Measurements from ENCODE around the gene ANGEL2. TPM values are rescaled to one million over a fixed set of nuclear protein-coding genes. Genes with fewer than 3 reads are reported as not detected.

Gene ANGEL2
- total and polyA plus RNA-seq, 7 experiments from 2014 or later, result 22.2 to 96.5 (median 63.4) TPM

DNA sequence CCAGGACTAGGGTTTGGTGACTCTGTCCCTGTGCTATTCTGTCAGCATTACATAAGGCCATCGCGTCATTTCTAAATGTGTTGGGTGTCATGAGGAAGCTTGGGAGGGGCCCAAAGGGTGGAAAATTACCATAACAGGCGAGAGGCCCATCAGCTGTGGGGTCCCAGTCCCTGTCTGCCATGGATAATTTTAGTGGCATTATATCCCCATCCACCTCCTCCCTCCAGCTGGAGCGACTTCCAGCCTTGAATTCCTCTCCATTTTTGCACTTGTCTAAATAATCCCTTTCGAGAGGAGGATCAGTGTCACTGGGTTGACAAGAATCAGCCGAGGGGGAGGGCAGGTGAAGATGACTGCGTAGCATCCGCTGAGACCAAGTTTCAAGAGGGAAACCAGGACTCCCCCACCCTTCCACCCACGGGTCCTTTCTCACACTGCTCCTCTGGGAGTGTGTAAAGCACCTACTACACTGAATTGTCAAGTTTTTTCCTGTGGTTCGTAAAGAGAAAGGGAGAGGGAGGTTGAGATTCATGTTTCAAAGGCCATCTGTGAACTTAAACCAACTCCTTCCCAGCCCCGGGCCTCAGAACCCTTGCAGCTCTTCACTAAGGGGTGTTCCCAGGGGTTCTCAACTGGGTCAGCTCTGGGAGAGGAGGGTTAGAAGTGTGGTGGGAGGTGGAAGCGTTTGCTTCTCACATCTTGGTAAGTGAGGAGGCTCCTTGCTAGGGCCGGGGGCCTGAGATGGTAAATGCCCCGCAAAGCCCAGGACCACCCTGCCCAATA lies 36.1 kb downstream of the ANGEL2 start:
- H3K4me3 ChIP-seq (ENCODE audit: low read length), result no peak overlapping the region
- H3K27ac Mint-ChIP-seq, result peak overlapping the region in 1 of 9 donors; percentile 4
- no peak overlapping the region for H3K27ac ChIP-seq (ENCODE audit: low read depth, low read length)

DNA sequence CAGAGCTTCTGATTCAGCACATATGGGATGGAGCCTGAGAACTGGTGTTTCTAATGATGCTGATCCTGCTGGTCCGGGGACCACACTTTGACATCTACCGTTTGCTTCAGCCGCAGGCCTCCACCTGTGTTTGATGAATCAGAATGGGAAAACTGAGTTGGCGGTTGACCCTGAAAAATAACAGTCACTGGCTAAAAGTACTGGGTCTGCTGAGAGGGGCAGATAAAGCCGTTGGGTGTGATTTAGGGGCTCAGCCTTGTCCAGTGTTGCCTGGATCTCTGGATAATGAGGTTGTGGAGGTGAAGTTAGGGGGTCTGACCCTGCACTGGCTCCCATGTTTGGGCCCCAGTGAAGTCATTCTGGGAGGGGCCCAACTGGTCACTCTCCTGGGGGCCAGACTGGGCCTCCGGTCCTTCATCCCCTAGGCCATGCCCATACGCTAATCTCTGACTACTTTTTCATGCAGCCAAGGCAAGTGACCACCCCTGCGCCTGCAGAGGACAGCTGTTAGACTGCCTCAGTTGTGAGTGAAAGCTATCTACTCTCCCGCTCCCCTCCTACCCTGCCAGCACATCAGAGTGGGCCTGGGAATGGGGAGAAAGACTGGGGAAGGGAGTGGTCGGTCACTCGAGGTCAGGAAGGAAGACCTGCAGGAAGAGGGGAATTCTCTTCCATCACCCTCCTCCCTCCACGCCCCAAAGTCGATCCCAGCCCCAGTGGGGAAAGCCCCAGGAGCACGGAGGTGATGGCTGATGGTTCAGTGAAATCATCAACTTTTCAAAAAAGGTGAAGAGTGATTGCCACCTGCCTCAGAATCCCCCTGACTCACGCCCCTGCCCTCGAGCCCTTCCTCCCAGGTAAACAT lies 37.7 kb downstream of the ANGEL2 start:
- no peak overlapping the region for H3K4me3 ChIP-seq (ENCODE audit: low read length)
- Mint-ChIP-seq H3K27ac (no peak overlapping the region), H3K9me3 (no peaks in the 10 kb centered on the region), H3K36me3 (no peaks in the 10 kb centered on the region), H3K4me1 (peaks cover 0 to 8% (median 6%) of the 10 kb centered on the region in 7 donors), H3K27me3 (peaks cover 0 to 10% (median 4%) of the 10 kb centered on the region in 5 donors), H3K4me3 (no peak overlapping the region)
- no peak overlapping the region for H3K27ac ChIP-seq (ENCODE audit: low read depth, low read length)
- ChIA-PET POLR2A (no interaction called here), CTCF (no interaction called here)
- ATAC-seq (no peak), DNase-seq (no peak)
- H3K4me1 ChIP-seq (ENCODE audit: control insufficient read depth in 2 of 2, insufficient read depth in 2 of 2, low read length in 2 of 2), result no peaks in the 10 kb centered on the region
- H3K36me3 ChIP-seq (ENCODE audit: control insufficient read depth in 2 of 3, insufficient read depth in 3 of 3, low read length in 3 of 3), result no peaks in the 10 kb centered on the region
- intact Hi-C loops (cut with micrococcal nuclease), result no loop called here
- no peaks in the 10 kb centered on the region for H3K27me3 ChIP-seq (ENCODE audit: control insufficient read depth in 2 of 2, insufficient read depth in 2 of 2, low read length in 2 of 2)
- H3K9me3 ChIP-seq (ENCODE audit: control insufficient read depth in 2 of 3, low read length in 3 of 3), result no peaks in the 10 kb centered on the region

More for the DNA sequence above, 36.1 kb downstream of the ANGEL2 start:
- Mint-ChIP-seq H3K27me3 (peaks cover 0 to 6% (median 4%) of the 10 kb centered on the region in 5 donors), H3K4me1 (peaks cover 0 to 8% (median 6%) of the 10 kb centered on the region in 7 donors), H3K9me3 (no peaks in the 10 kb centered on the region), H3K36me3 (no peaks in the 10 kb centered on the region), H3K4me3 (no peak overlapping the region)
- intact Hi-C loops (cut with micrococcal nuclease), result no loop called here
- ChIA-PET POLR2A (no interaction called here), CTCF (no interaction called here)
- no peaks in the 10 kb centered on the region for H3K36me3 ChIP-seq (ENCODE audit: control insufficient read depth in 2 of 3, insufficient read depth in 3 of 3, low read length in 3 of 3)
- H3K9me3 ChIP-seq (ENCODE audit: control insufficient read depth in 2 of 3, low read length in 3 of 3), result no peaks in the 10 kb centered on the region
- no peaks in the 10 kb centered on the region for H3K4me1 ChIP-seq (ENCODE audit: control insufficient read depth in 2 of 2, insufficient read depth in 2 of 2, low read length in 2 of 2)
- DNase-seq, result peak in 1 of 9 donors; percentile 31
- no peaks in the 10 kb centered on the region for H3K27me3 ChIP-seq (ENCODE audit: control insufficient read depth in 2 of 2, insufficient read depth in 2 of 2, low read length in 2 of 2)
- ATAC-seq, result no peak

DNA sequence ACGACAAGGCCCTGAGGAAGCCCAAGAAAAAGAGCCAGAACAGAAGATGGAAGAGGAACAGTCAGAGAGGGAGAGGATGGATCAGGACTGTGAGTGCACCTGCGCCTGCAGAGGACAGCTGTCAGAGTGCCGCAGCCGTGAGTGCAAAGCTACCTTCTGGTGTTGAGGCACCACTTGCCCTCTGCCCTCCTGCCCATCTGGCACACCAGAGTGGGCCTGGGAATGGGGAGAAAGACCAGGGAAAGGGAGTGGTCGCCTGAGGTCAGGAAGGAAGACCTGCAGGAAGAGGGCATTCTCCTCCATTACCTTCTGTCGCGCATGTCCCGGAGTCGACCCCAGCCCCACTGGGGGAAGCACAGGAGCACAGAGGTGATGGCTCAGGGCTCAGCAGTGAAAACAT lies 39.1 kb downstream of the ANGEL2 start:
- Histone ChIP-seq H3K36me3 (ENCODE audit: control insufficient read depth in 2 of 3, insufficient read depth in 3 of 3, low read length in 3 of 3) (no peaks in the 10 kb centered on the region), H3K27ac (ENCODE audit: low read depth, low read length) (no peak overlapping the region), H3K9me3 (ENCODE audit: control insufficient read depth in 2 of 3, low read length in 3 of 3) (no peaks in the 10 kb centered on the region), H3K4me1 (ENCODE audit: control insufficient read depth in 2 of 2, insufficient read depth in 2 of 2, low read length in 2 of 2) (no peaks in the 10 kb centered on the region), H3K4me3 (ENCODE audit: low read length) (no peak overlapping the region), H3K27me3 (ENCODE audit: control insufficient read depth in 2 of 2, insufficient read depth in 2 of 2, low read length in 2 of 2) (no peaks in the 10 kb centered on the region)
- H3K27me3 Mint-ChIP-seq, result peaks cover 0 to 13% (median 4%) of the 10 kb centered on the region in 5 donors
- DNase-seq, result no peak
- POLR2A ChIA-PET, result no interaction called here
- H3K4me1 Mint-ChIP-seq, result peaks cover 0 to 6% (median 2%) of the 10 kb centered on the region in 7 donors
- intact Hi-C loops (cut with micrococcal nuclease), result no loop called here
- H3K27ac Mint-ChIP-seq, result no peak overlapping the region
- ATAC-seq, result no peak
- CTCF ChIA-PET, result no interaction called here
- H3K36me3 Mint-ChIP-seq, result no peaks in the 10 kb centered on the region
- H3K4me3 Mint-ChIP-seq, result no peak overlapping the region
- no peaks in the 10 kb centered on the region for H3K9me3 Mint-ChIP-seq

- ATAC-seq (no peak), DNase-seq (peak in 1 of 9 donors; percentile 13)
- Mint-ChIP-seq H3K36me3 (no peaks in the 10 kb centered on the region), H3K4me3 (no peak overlapping the region), H3K4me1 (peaks cover 0 to 6% (median 0%) of the 10 kb centered on the region in 7 donors), H3K27me3 (peaks cover 0 to 13% (median 2%) of the 10 kb centered on the region in 5 donors), H3K9me3 (no peaks in the 10 kb centered on the region), H3K27ac (peak overlapping the region in 1 of 9 donors; percentile 35)
- H3K36me3 ChIP-seq (ENCODE audit: control insufficient read depth in 2 of 3, insufficient read depth in 3 of 3, low read length in 3 of 3), result no peaks in the 10 kb centered on the region
- H3K9me3 ChIP-seq (ENCODE audit: control insufficient read depth in 2 of 3, low read length in 3 of 3), result no peaks in the 10 kb centered on the region
- no peaks in the 10 kb centered on the region for H3K27me3 ChIP-seq (ENCODE audit: control insufficient read depth in 2 of 2, insufficient read depth in 2 of 2, low read length in 2 of 2)
- POLR2A ChIA-PET, result no interaction called here
- no peaks in the 10 kb centered on the region for H3K4me1 ChIP-seq (ENCODE audit: control insufficient read depth in 2 of 2, insufficient read depth in 2 of 2, low read length in 2 of 2)
- CTCF ChIA-PET, result no interaction called here
- no peak overlapping the region for H3K27ac ChIP-seq (ENCODE audit: low read depth, low read length)
- intact Hi-C loops (cut with micrococcal nuclease), result no loop called here
- H3K4me3 ChIP-seq (ENCODE audit: low read length), result no peak overlapping the region
Observed at GRCh38 chr1:212975111-212975918, 40.4 kb downstream of the ANGEL2 start.

DNA sequence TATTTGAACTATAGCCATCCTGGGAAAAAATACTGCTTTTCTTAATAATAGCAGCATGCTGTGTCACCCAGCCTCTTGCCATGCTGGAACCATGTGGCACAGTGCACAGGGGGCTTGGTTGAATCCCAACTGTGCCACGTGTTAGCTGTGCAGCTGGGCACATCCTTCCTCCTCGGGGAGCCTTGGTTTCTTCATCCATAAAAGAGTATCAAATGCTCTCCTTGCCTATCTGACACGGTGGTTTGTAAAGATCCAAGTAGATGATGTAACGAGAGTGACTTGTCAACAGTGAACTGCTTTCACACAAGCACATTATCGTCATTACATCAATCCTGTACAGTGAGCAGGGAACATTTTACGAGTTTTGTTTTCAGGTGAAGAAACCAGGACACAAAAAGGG lies 41.0 kb downstream of the ANGEL2 start:
- DNase-seq (peak in 1 of 9 donors; percentile 8), ATAC-seq (no peak)
- Histone ChIP-seq H3K9me3 (ENCODE audit: control insufficient read depth in 2 of 3, low read length in 3 of 3) (no peaks in the 10 kb centered on the region), H3K27ac (ENCODE audit: low read depth, low read length) (no peak overlapping the region), H3K36me3 (ENCODE audit: control insufficient read depth in 2 of 3, insufficient read depth in 3 of 3, low read length in 3 of 3) (no peaks in the 10 kb centered on the region), H3K4me1 (ENCODE audit: control insufficient read depth in 2 of 2, insufficient read depth in 2 of 2, low read length in 2 of 2) (no peaks in the 10 kb centered on the region), H3K27me3 (ENCODE audit: control insufficient read depth in 2 of 2, insufficient read depth in 2 of 2, low read length in 2 of 2) (no peaks in the 10 kb centered on the region), H3K4me3 (ENCODE audit: low read length) (no peak overlapping the region)
- H3K4me3 Mint-ChIP-seq, result no peak overlapping the region
- H3K27me3 Mint-ChIP-seq, result peaks cover 0 to 18% (median under 1%) of the 10 kb centered on the region in 5 donors
- H3K9me3 Mint-ChIP-seq, result no peaks in the 10 kb centered on the region
- no peak overlapping the region for H3K27ac Mint-ChIP-seq
- peaks cover 0 to 6% (median 0%) of the 10 kb centered on the region in 7 donors for H3K4me1 Mint-ChIP-seq
- H3K36me3 Mint-ChIP-seq, result no peaks in the 10 kb centered on the region
- intact Hi-C loops (cut with micrococcal nuclease), result no loop called here
- ChIA-PET CTCF (interaction anchor here (0.6 kb wide), 1 partner anchor 289 kb away, joined by 3 read pairs; no protein-coding TSS in a partner anchor), POLR2A (no interaction called here)

DNA sequence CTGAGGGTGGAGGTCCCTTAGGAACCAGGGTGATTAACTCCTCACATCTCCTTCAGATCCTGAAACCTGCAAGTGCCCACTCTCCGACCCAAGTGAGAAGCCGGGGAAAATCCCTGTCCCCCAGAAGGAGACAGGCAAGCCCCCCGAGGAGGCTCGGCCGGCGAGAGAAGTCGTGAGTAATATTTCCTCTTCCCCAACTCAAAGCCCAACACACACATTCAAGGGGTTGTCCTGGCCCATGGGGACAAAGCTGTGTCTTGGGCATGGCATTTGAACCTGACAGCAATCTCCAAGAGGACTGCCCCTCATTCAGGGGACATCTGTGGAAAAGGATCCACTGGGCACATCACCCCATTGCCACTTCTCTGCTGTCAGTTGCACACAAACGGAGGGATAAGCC lies 41.8 kb downstream of the ANGEL2 start:
- ATAC-seq (no peak), DNase-seq (no peak)
- Histone ChIP-seq H3K27ac (ENCODE audit: low read depth, low read length) (no peak overlapping the region), H3K9me3 (ENCODE audit: control insufficient read depth in 2 of 3, low read length in 3 of 3) (no peaks in the 10 kb centered on the region), H3K36me3 (ENCODE audit: control insufficient read depth in 2 of 3, insufficient read depth in 3 of 3, low read length in 3 of 3) (no peaks in the 10 kb centered on the region), H3K4me3 (ENCODE audit: low read length) (no peak overlapping the region), H3K4me1 (ENCODE audit: control insufficient read depth in 2 of 2, insufficient read depth in 2 of 2, low read length in 2 of 2) (no peaks in the 10 kb centered on the region), H3K27me3 (ENCODE audit: control insufficient read depth in 2 of 2, insufficient read depth in 2 of 2, low read length in 2 of 2) (no peaks in the 10 kb centered on the region)
- Mint-ChIP-seq H3K4me1 (peaks cover 0 to 6% (median 0%) of the 10 kb centered on the region in 7 donors), H3K36me3 (no peaks in the 10 kb centered on the region), H3K27ac (no peak overlapping the region), H3K9me3 (no peaks in the 10 kb centered on the region), H3K27me3 (peaks cover 0 to 22% (median 4%) of the 10 kb centered on the region in 5 donors), H3K4me3 (no peak overlapping the region)
- CTCF ChIA-PET, result no interaction called here
- intact Hi-C loops (cut with micrococcal nuclease), result no loop called here
- POLR2A ChIA-PET, result no interaction called here

All from naive thymus-derived CD4-positive, alpha-beta T cell (primary cell).